GM19372 (cell line): Measurements from ENCODE around the gene SERPING1.

Experiments used
- ATAC-seq: cut with Tn5 transposase; IDR thresholded peaks from one replicate; pipeline ENCODE4 v1.9.1; 2021; ENCODE audit warnings: mild to moderate bottlenecking, low read depth, moderate library complexity; ENCODE audit not compliant: unreplicated experiment

The SERPING1 gene

DNA sequence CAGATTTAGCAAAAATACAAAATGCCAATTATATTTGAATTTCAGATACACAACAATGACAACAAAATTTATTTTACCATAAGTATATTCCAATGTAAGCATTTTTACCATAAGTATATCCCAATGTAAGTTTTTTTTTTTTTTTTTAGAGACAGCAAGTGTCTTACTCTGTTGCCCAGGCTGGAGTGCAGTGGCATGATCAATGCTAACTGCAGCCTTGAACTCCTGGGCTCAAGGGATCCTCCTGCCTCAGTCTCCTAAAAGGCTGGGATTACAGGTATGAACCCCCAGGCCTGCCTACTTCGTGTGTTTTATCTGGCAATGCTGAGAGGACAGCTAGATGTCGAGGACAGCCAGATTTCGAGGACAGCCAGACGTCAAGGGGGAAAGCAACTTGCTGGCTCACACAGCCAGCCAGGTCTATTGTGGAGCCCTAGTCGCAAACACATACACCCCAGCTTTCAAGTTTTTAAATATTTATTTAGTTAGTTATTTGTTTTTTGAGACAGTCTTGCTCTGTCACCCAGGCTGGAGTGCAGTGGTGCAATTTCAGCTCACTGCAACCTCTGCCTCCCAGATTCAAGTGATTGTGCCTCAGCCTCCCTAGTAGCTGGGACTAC lies 1.1 kb upstream of the SERPING1 start:
- ATAC-seq: no peak

DNA sequence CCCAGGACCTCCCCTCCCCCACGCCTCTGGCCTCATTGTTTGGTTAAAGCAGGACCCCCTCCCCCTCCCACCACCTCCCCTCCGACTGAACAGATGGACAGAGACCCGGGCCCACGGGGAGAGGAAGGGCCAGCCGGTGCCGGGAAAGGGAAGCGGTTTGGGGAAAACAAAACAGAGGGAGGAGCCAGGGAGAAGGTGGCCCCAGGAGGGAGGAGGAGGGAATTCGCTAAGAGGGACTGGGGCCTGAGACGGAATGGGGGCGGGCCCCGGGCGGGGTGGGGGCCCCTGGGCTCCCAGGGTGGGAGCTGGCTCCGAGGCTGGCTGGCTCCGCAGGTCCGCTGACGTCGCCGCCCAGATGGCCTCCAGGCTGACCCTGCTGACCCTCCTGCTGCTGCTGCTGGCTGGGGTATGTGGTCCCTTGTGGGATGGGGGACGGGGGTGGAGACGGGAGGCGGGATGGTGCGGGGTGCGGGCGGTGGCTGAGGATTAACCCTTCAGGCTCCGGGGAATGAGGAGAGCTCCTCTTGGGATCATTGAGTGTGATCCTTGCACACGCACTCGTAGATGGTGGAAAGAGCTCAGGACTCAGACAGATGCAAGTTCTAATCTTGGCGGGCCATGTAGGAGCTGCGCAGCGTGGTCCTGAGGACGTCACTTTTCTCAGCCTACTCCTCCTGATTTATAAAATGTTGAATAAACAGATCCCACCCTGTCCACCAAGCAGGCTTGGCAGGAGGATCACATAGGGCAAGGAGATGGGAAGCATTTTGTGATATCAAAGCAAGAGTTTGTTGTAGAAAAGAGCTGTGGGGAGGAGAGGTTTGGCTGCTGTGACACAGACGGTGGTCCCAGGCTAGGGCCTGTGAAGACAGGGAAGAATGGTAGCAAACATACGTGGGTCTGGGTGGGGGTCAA lies 688 bp downstream of the SERPING1 start:
- no peak for ATAC-seq

DNA sequence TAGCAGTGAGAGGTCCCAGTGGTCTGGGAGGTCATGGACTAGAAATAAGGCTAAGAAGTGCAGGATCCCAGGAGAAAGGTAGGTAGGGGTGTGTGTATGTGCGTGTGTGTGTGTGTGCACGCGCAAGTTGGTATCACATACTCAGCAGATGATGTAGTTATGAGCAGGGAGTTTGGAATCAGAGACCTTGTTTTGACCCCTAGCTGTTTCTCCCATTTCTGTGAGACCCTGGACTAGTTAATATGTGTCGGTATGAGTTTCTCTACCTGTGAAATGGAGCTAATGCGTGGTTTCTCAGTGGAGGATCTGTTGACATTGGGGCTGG lies 1.3 kb downstream of the SERPING1 start:
- ATAC-seq: no peak

DNA sequence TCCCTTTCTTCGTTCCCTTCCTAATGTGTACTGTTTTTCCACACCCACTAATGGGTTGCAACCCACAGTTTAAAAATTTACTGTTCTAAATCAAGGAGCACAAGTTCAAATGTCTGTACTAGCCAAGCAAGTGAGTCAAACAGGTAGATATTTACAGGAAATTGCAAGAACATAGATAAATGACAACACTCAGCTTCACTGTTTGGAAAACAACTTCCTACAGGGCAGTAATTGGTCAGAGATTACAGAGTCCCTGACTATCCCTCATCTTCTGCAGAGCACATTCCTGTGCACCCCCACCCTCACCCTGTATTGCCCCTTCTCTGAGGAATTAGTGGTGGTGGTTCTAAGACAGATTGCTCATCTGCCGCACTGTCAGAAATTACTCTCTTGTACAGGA lies 1.9 kb downstream of the SERPING1 start:
- no peak for ATAC-seq

GRCh38 chr11:57601297-57601696 lies 3.8 kb downstream of the SERPING1 start:
- no peak for ATAC-seq

DNA sequence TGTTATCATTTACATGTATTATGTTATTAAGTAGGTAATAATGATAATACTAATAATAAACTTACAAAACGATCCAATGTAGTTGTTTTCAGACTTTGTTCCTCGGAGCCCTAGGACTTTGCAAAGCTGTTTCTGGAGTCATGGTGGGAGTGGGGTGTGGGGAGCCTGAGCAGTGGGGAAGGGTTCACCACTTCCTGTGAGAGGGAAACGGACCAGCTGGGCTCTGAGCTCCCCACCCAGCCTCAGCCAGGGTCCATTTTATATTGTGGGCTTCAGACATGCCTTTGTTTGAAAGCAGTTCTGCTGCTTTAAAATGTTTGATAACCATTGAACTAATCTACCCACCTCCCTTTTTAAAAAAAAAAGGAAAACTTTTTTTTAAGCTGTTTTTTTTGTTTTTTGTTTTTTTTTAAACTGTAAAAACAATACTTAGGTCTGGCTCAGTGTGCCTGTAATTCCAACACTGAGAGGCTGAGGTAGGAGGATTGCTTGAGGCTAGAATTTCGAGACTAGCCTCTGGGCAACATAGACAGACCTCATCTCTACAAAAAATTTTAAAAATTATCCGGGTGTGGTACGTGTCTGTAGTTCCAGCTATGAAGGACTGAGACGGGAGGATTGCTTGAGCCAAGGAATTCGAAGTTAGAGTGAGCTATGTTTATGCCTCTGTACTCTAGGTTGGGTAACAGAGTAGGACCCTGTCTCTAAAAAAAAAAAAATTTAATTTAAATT lies 7.0 kb downstream of the SERPING1 start:
- ATAC-seq: no peak

DNA sequence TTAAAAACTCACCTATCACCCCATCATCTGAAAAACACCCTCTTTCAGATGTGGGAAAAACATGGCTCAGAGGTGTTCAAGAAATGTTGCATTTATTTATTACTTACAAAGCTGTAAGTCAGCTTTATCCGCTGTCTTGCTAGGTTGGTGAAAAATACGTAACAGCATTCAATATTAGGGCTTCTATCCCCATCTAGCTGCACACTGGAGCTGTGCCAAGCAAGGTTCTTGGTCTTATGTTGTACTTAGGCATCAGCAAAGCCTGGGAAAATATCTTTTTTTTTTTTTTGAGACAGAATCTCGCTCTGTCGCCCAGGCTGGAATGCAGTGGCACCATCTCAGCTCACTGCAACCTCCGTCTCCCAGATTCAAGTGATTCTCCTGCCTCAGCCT lies 7.5 kb downstream of the SERPING1 start:
- ATAC-seq: no peak

GRCh38 chr11:57610170-57610569 lies 12.7 kb downstream of the SERPING1 start:
- ATAC-seq: no peak

- ATAC-seq: no peak
Observed at GRCh38 chr11:57614234-57614772, 16.8 kb downstream of the SERPING1 start.

- no peak for ATAC-seq
Observed at GRCh38 chr11:57615308-57615707, 17.8 kb downstream of the SERPING1 start.

DNA sequence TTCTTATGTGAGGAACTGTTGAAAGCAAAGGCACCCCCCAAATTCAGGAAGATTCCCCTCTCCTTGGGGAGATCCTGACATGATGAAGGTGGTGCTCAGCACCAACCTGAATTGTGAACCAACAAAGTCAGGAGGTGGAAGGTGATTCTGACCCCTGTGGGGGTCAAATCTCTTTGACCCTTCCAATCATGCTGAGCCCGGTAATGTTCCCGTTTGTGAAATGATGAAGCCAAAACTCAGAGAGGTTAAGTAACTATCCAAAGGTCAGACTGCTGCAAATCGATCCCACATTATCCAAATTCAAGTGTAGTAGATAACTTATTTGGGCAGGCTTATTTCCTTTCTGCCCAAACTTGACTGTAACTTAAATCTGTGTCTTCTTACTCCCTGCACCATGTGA lies 19.1 kb downstream of the SERPING1 start:
- no peak for ATAC-seq

GRCh38 chr11:57618438-57618837 lies 21.0 kb downstream of the SERPING1 start:
- ATAC-seq: no peak

DNA sequence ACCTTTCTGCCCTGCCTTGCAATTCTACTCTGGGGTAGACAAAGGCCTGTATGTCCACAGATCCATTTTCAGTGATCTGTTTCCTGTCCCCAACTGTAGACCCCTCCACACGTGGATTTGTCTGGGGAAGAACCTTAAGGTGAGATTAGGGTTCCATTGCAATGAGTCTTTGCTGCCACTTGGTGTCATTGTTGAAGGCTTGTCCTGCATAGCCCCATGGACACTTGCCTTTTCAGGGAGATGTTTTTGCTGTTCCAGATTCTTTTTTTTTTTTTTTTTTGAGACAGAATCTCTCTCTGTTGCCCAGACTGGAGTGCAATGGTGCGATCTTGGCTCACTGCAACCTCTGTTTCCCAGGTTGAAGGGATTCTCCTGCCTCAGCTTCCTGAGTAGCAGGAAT lies 21.8 kb downstream of the SERPING1 start:
- no peak for ATAC-seq

DNA sequence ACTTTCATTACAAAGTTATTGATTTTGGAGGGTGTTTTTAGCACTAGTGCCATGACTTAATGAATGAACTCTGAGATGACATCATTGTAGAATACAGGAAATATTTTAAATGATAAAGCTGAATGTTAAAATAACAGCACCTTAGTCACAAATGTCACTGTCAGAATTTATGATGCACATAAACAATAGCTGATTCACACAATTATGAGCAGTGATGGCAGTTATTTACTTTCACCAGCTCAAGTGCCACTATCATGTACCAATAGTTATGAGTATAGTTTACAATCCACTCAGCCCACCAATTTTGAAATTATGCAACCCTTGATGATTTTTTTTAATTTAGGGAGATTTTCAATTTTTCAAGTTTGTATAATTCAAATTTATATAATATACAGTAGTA lies 23.0 kb downstream of the SERPING1 start:
- no peak for ATAC-seq

DNA sequence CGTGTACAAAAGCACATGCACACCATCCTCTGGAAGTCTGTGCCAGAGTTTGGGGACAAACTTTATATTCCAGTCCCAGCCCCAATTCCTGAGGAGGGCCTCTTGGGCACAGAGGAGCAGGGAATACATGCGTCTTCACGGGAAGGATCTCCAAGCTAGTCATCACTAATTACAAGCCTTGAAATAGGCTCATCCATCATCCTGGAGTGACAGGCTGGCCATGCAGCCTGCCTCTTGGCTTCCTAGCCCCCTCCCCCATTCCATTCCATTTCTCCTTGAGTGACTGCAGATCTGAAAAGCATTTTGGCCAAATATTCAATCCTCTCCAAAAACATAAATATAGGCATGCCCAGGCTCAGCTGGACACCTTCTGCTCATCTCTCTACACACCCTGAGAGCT lies 24.8 kb downstream of the SERPING1 start:
- ATAC-seq: no peak

DNA sequence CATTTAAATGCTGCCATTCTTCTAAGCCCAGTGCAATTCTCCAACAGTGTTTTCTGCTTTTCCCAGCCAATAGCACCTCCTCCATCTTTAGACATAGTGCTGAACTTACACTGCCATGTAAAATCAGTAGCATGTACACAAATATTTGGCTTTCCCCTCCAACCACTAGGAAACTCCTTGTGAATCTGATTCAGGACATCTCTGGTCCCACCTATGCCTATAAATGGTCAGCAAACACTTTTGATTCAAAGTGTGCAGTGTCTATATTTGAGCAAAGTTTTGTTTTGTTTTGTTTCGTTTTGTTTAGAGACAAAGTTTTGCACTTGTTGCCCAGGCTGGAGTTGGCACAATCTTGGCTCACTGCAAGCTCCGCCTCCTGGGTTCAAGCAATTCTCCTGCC lies 27.4 kb downstream of the SERPING1 start:
- no peak for ATAC-seq

DNA sequence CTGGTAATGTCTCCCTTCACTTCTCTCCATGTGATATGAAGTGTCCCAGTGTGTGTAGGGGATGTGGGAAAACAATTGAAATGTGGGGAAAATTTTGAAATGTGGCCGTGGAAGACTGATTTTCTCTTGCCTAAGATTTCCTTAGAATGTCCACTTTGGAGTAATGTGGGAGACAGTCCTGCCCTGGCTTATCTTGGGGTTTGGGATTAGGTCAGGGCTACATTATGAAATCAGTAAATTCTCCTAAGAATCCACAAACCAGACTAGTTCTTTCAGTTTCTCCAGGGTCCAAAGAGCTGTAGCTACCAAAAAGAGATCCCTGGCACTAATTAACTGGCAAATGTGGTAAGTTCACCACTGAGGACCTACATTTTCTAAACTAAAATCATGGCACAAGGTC lies 29.4 kb downstream of the SERPING1 start:
- ATAC-seq: no peak

DNA sequence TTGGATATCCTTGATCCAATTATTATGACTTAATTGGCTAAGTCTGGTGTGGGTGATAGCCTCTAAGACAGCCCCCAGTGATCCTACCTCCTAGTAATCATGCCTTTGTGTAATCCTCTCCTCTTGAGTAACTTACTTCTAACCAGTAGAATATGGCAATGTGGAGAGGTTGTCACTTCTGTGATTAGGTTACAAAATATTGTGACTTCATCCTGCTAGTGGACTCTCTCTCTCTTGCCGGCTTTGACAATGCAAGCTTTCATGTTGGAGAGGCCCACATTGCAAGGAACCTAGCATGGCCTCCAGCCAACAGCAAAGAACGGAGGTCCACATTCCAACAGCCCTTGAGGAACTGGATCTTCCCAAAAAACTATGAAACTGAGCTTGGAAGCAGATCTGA lies 32.7 kb downstream of the SERPING1 start:
- no peak for ATAC-seq

- ATAC-seq: no peak
Observed at GRCh38 chr11:57632116-57632515, 34.6 kb downstream of the SERPING1 start.

- ATAC-seq: no peak
Observed at GRCh38 chr11:57633394-57634070, 36.0 kb downstream of the SERPING1 start.

DNA sequence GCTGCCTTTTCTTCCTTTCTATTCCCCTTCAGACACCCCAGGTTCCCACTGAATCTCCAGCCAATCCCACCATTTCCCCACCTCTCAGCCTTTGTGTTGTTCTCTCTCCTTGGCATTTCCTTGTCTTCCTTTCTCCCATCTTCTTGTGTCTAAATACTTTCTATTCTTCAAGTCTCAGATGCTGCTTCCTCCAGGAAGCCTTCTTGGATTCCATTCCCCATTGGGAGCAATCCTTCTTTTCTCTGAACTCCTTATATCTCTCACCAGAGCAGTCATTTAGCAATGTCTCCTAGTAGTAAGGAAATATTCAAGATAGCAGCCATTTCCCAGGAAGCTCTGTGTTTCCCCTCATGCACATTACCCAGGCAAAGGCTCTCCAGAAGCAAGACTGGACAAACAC lies 36.8 kb downstream of the SERPING1 start:
- no peak for ATAC-seq
